HCT116 (cell line): ENCODE results near the gene CASQ1.

Experiments
- EZH2 ChIP-seq: fragments of 200-600 bp; sonication (generic); IDR thresholded peaks from 2 replicates; pipeline ENCODE4 v1.6.1; 2017; ENCODE audit warnings: antibody characterized with exemption, mixed run types
- TF ChIP-seq, protein P1 (sequence below), 3 experiments: fragments of 200-600 bp in 1 of 3; sonication (generic) in 1 of 3; IDR thresholded peaks in 2 of 3; conservative IDR thresholded peaks in 1 of 3; 2 replicates each; pipeline ENCODE4 v1.5.1; 2012 to 2017; ENCODE audit warnings: low read depth in 2 of 3, low read length in 2 of 3, antibody characterized with exemption in 1 of 3, borderline replicate concordance in 1 of 3, control low read depth in 1 of 3, mild to moderate bottlenecking in 1 of 3, mixed read lengths in 1 of 3, mixed run types in 1 of 3, moderate library complexity in 1 of 3; ENCODE audit not compliant: insufficient read depth in 1 of 3

DNA sequence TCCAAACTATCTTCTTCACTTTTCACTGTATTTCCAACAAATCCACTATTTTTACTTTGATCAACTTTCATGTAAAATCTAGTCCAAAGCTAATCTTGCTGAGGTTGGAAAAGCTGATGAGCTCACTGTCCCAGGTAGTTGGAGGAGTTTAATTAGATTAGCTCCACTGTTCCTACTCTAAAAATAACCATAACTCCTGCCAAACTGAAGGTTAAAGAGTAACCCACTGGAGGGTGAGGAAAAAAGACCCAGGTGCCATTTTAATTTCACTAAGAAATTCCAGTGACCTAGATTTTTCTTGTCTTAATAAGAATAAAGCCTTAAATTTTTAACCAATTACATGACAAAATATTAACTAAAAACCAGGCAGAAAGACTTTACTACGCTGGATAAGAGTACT, 56.7 kb downstream of the CASQ1 start:
- no peak for TF ChIP-seq EZH2
- TF ChIP-seq, protein P1, sequence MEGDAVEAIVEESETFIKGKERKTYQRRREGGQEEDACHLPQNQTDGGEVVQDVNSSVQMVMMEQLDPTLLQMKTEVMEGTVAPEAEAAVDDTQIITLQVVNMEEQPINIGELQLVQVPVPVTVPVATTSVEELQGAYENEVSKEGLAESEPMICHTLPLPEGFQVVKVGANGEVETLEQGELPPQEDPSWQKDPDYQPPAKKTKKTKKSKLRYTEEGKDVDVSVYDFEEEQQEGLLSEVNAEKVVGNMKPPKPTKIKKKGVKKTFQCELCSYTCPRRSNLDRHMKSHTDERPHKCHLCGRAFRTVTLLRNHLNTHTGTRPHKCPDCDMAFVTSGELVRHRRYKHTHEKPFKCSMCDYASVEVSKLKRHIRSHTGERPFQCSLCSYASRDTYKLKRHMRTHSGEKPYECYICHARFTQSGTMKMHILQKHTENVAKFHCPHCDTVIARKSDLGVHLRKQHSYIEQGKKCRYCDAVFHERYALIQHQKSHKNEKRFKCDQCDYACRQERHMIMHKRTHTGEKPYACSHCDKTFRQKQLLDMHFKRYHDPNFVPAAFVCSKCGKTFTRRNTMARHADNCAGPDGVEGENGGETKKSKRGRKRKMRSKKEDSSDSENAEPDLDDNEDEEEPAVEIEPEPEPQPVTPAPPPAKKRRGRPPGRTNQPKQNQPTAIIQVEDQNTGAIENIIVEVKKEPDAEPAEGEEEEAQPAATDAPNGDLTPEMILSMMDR (IDR thresholded peaks at IDR 0.05 in 2 of 3, conservative IDR thresholded peaks at IDR 0.05 in 1 of 3; ENCODE audit: borderline replicate concordance in 1 of 3, insufficient read depth in 1 of 3, low read depth in 2 of 3, low read length in 2 of 3): no peak
